Tibial artery (tissue), 4 donors: Measurements from ENCODE around the gene DLG2.

Experiments used
- DNase-seq, 2 donors: peaks; one replicate each; pipeline ENCODE4 v3.0.0-alpha.2; 2019
- H3K27ac ChIP-seq, 2 donors: fragments of 200-600 bp; sonication (generic) in 1 of 2; 1 replicate in 1 of 2; 2 replicates in 1 of 2; pipeline ENCODE4 v1.5.1; 2018 to 2019; ENCODE audit warnings: mild to moderate bottlenecking in 1 of 2
- H3K27me3 ChIP-seq, 2 donors: fragments of 200-600 bp; sonication (generic) in 1 of 2; one replicate each; pipeline versions ENCODE4 v1.5.1 to v1.6.0; 2016 to 2019
- H3K36me3 ChIP-seq, 3 donors: fragments of 200-600 bp; sonication (generic) in 2 of 3; one replicate each; pipeline ENCODE4 v1.5.1; 2016 to 2019; ENCODE audit warnings: mild to moderate bottlenecking in 2 of 3
- H3K4me1 ChIP-seq, 4 donors: fragments of 200-600 bp; sonication (generic) in 2 of 4; 1 replicate in 3 of 4; 2 replicates in 1 of 4; pipeline ENCODE4 v1.5.1; 2016 to 2019
- H3K4me3 ChIP-seq, 2 donors: fragments of 200-600 bp; sonication (generic) in 1 of 2; 1 replicate in 1 of 2; 2 replicates in 1 of 2; pipeline ENCODE4 v1.5.1; 2018 to 2019; ENCODE audit warnings: mild to moderate bottlenecking in 2 of 2
- H3K9me3 ChIP-seq, 3 donors: fragments of 200-600 bp; sonication (generic) in 1 of 3; one replicate each; pipeline ENCODE4 v1.5.1; 2016 to 2019
- CTCF ChIP-seq, 2 experiments: fragments of 200-600 bp in 1 of 2; fragments of 450-650 bp in 1 of 2; IDR thresholded peaks; one replicate each; pipeline ENCODE4 v1.5.1; 2017 to 2019; ENCODE audit warnings: antibody characterized with exemption in 2 of 2, mild to moderate bottlenecking in 1 of 2, moderate library complexity in 1 of 2
- intact Hi-C: fragments of 100-400 bp; cut with DNase I; formaldehyde crosslinking; loops from one replicate; pipeline ENCODE4 v1.15.0; 2023; ENCODE audit warnings: low total_unique reads

Gene DLG2

GRCh38 chr11:83827940-83828554, 1799.1 kb downstream of the DLG2 start:
- no peak for DNase-seq
- no peak overlapping the region for H3K27ac ChIP-seq
- peak; percentile 44 to 50 for TF ChIP-seq CTCF (IDR thresholded peaks at IDR 0.05)
- H3K9me3 ChIP-seq, result no peaks in the 10 kb centered on the region
- intact Hi-C loops, result no loop called here
- H3K4me3 ChIP-seq, result peak overlapping the region; percentile 29 to 46
- no peaks in the 10 kb centered on the region for H3K4me1 ChIP-seq
- no peaks in the 10 kb centered on the region for H3K27me3 ChIP-seq
- no peaks in the 10 kb centered on the region for H3K36me3 ChIP-seq

- H3K27ac ChIP-seq, result no peak overlapping the region
- no peaks in the 10 kb centered on the region for H3K4me1 ChIP-seq
- no peak for TF ChIP-seq CTCF (IDR thresholded peaks at IDR 0.05)
- no peak overlapping the region for H3K4me3 ChIP-seq
- no peaks in the 10 kb centered on the region for H3K9me3 ChIP-seq
- no peak for DNase-seq
- intact Hi-C loops, result no loop called here
- no peaks in the 10 kb centered on the region for H3K27me3 ChIP-seq
- H3K36me3 ChIP-seq, result no peaks in the 10 kb centered on the region
Measured at GRCh38 chr11:83827520-83827919, 1799.6 kb downstream of the DLG2 start.

DNA sequence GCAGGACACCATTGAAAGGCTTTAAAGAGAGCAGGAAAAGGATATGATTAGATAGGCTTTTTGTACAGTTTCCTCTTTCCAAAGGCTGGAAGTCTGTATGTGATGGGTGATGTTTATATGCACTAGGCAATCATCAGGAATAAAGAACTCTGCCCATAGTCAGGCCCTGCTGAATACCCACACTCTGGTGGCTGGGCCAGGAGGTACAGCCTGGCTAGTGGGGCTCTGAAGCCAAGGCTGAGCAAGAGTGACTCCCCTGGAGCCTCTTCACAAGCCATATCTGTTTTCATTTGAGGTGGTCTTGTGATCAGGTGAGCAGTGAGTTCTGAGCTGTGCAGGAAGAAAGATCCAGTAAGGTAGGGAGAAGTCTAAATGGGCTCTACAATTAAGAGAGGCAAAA, 1801.1 kb downstream of the DLG2 start:
- intact Hi-C loops, result no loop called here

DNA sequence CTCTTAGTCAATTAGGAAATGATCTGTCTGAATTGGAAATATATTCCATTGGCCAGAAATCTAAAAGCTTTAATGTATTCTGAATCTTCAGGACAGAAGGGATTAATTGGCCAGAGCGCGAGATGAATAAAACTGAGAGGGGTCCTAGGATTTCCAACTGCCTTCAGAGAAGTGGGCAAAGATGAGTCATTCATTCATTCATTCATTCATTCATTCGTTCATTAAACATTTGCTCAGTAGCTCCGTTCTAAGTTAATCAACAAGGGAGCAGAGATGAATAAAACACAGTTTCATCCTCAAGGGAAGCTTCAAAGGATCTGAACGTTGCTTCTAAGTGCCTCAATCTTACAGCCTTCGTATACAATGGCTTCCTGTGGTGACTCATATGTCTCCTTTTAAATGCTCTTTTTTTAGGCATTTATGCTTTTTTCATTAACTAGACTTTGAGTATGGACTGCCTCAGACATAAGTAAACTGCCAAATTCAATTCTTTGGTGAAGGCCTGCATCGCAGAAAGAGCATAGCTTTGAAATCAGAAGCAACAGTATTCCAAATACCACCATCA, 1803.6 kb downstream of the DLG2 start:
- no peak for TF ChIP-seq CTCF (IDR thresholded peaks at IDR 0.05)
- H3K27me3 ChIP-seq, result no peaks in the 10 kb centered on the region
- intact Hi-C loops, result no loop called here
- no peak for DNase-seq
- no peaks in the 10 kb centered on the region for H3K4me1 ChIP-seq
- H3K36me3 ChIP-seq, result no peaks in the 10 kb centered on the region
- no peak overlapping the region for H3K4me3 ChIP-seq
- H3K9me3 ChIP-seq, result no peaks in the 10 kb centered on the region
- H3K27ac ChIP-seq, result no peak overlapping the region

More for the DNA sequence above, 1801.1 kb downstream of the DLG2 start:
- H3K27me3 ChIP-seq, result no peaks in the 10 kb centered on the region
- H3K4me3 ChIP-seq, result no peak overlapping the region
- no peak overlapping the region for H3K27ac ChIP-seq
- H3K4me1 ChIP-seq, result no peaks in the 10 kb centered on the region
- DNase-seq, result no peak
- H3K9me3 ChIP-seq, result no peaks in the 10 kb centered on the region
- H3K36me3 ChIP-seq, result no peaks in the 10 kb centered on the region
- TF ChIP-seq CTCF (IDR thresholded peaks at IDR 0.05), result no peak

- TF ChIP-seq CTCF (IDR thresholded peaks at IDR 0.05), result peak; percentile 53 to 61
- Histone ChIP-seq H3K4me3 (no peak overlapping the region), H3K9me3 (no peaks in the 10 kb centered on the region), H3K27me3 (no peaks in the 10 kb centered on the region), H3K4me1 (no peaks in the 10 kb centered on the region), H3K27ac (no peak overlapping the region), H3K36me3 (no peaks in the 10 kb centered on the region)
- intact Hi-C loops, result loop anchor here (10.0 kb wide), 1 partner anchor 525 kb away; no protein-coding TSS in a partner anchor
- no peak for DNase-seq
Measured at GRCh38 chr11:83819931-83820549, 1807.1 kb downstream of the DLG2 start.
